Loucy (cell line): ENCODE measurements around the gene CEP104.

ENCODE experiments used
- CTCF ChIP-seq: fragments of 200-600 bp; sonication (generic); conservative IDR thresholded peaks from 2 replicates; pipeline ENCODE4 v1.5.1; 2014; ENCODE audit warnings: mild to moderate bottlenecking, antibody characterized with exemption, low read length
- EZH2phosphoT487 ChIP-seq: fragments of 200-600 bp; IDR thresholded peaks from 2 replicates; pipeline ENCODE4 v1.6.1; 2018; ENCODE audit warnings: antibody characterized with exemption, mild to moderate bottlenecking, moderate library complexity, borderline replicate concordance

GRCh38 chr1:3770047-3770765 is 86.8 kb downstream of the CEP104 start:
- TF ChIP-seq CTCF, result no peak
- TF ChIP-seq EZH2phosphoT487, result no peak
